Keratinocyte (primary cell): Measurements from ENCODE around the gene CERT1. TPM values are rescaled to one million over a fixed set of nuclear protein-coding genes. Genes with fewer than 3 reads are reported as not detected.

Experiments used
- DNase-seq: peaks from one replicate; pipeline ENCODE4 v3.0.0-alpha.2; 2011; ENCODE audit warnings: low read depth, missing footprints, low spot score
- FAIRE-seq: peaks from 2 replicates; lab custom pipeline; 2011; peaks lifted over from hg19 to GRCh38; lab: Jason Lieb, UNC
- H2AFZ ChIP-seq: 2 replicates; pipeline ENCODE4 v1.6.0; 2012; ENCODE audit warnings: low read length, control low read depth, inconsistent platforms; ENCODE audit not compliant: control insufficient read depth
- H3K27ac ChIP-seq: 2 replicates; pipeline ENCODE4 v1.5.1; 2011; ENCODE audit warnings: low read length; ENCODE audit not compliant: control insufficient read depth, insufficient read depth
- H3K27me3 ChIP-seq: 3 replicates; pipeline ENCODE4 v1.6.0; 2011; ENCODE audit warnings: low read length; ENCODE audit not compliant: control insufficient read depth, insufficient read depth; ENCODE audit errors: extremely low read depth
- H3K36me3 ChIP-seq, 2 experiments: 2 replicates in 1 of 2; 3 replicates in 1 of 2; pipeline ENCODE4 v1.5.1; 2011; ENCODE audit warnings: low read length in 2 of 2, mild to moderate bottlenecking in 1 of 2; ENCODE audit not compliant: control insufficient read depth in 2 of 2, insufficient read depth in 2 of 2; ENCODE audit errors: extremely low read depth in 1 of 2
- H3K4me1 ChIP-seq: 3 replicates; pipeline ENCODE4 v1.5.1; 2011; ENCODE audit warnings: low read length; ENCODE audit not compliant: control insufficient read depth, insufficient read depth; ENCODE audit errors: extremely low read depth
- H3K4me2 ChIP-seq: 3 replicates; pipeline ENCODE4 v1.6.0; 2011; ENCODE audit warnings: low read depth, low read length; ENCODE audit not compliant: control insufficient read depth, insufficient read depth; ENCODE audit errors: extremely low read depth
- H3K4me3 ChIP-seq, 3 experiments: fragments of 200-600 bp in 1 of 3; sonication (generic) in 1 of 3; 2 replicates in 2 of 3; 3 replicates in 1 of 3; pipeline ENCODE4 v1.5.1; 2011 to 2016; ENCODE audit warnings: low read length in 3 of 3, mild to moderate bottlenecking in 3 of 3, control low read depth in 2 of 3, inconsistent platforms in 1 of 3, low read depth in 1 of 3, mixed read lengths in 1 of 3, mixed run types in 1 of 3, moderate library complexity in 1 of 3; ENCODE audit not compliant: control insufficient read depth in 2 of 3, insufficient read depth in 2 of 3; ENCODE audit errors: extremely low read depth in 1 of 3
- H3K79me2 ChIP-seq: 2 replicates; pipeline ENCODE4 v1.6.0; 2012; ENCODE audit warnings: low read length; ENCODE audit not compliant: control insufficient read depth, insufficient read depth
- H3K9ac ChIP-seq: 3 replicates; pipeline ENCODE4 v1.6.0; 2011; ENCODE audit warnings: low read length; ENCODE audit not compliant: control insufficient read depth, insufficient read depth; ENCODE audit errors: extremely low read depth
- H3K9me1 ChIP-seq: 3 replicates; pipeline ENCODE4 v1.6.0; 2011; ENCODE audit warnings: low read length; ENCODE audit not compliant: control insufficient read depth, insufficient read depth; ENCODE audit errors: extremely low read depth
- H3K9me3 ChIP-seq: 2 replicates; pipeline ENCODE4 v1.5.1; 2012; ENCODE audit warnings: low read depth, low read length; ENCODE audit not compliant: control insufficient read depth
- H4K20me1 ChIP-seq: 3 replicates; pipeline ENCODE4 v1.6.0; 2011; ENCODE audit warnings: low read length; ENCODE audit not compliant: control insufficient read depth, insufficient read depth; ENCODE audit errors: extremely low read depth
- EZH2 ChIP-seq: IDR thresholded peaks from one replicate; pipeline ENCODE4 v1.6.1; 2012; ENCODE audit warnings: inconsistent platforms, mild to moderate bottlenecking, low read length, moderate library complexity
- dilution Hi-C: fragments of 300-500 bp; cut with MboI; formaldehyde crosslinking; loops from one replicate; pipeline ENCODE4 v1.7.0; 2020; ENCODE audit warnings: low sequenced_read_pairs; ENCODE audit not compliant: extremely low pct_ligation_motif_present
- polyA plus RNA-seq, 5 experiments: library from polyadenylated mRNA; depleted of rRNA in 3 of 5; stranded (reverse) in 3 of 5; stranded (forward) in 1 of 5; unstranded in 1 of 5; fragments of >200 nt; gene quantifications; 1 replicate in 1 of 5; 2 replicates in 3 of 5; 3 replicates in 1 of 5; pipeline versions ENCODE4 v1.2.1 to v1.2.3, GENCODE V29; 2011 to 2012; ENCODE audit warnings: missing spikeins in 2 of 5, low read depth in 1 of 5, low replicate concordance in 1 of 5
- TF ChIP-seq, protein P1 (sequence below), 3 experiments: IDR thresholded peaks in 1 of 3; conservative IDR thresholded peaks in 1 of 3; optimal IDR thresholded peaks in 1 of 3; 2 replicates in 2 of 3; 3 replicates in 1 of 3; pipeline versions ENCODE3 to v1.5.1; 2011; ENCODE audit warnings: low read length in 3 of 3, mild to moderate bottlenecking in 3 of 3, moderate library complexity in 2 of 3, control low read depth in 1 of 3, inconsistent platforms in 1 of 3; ENCODE audit not compliant: insufficient read depth in 2 of 3; ENCODE audit errors: extremely low read depth in 1 of 3

Gene CERT1
- polyA plus RNA-seq, 1 donor (not counting 4 experiments of a cell fraction or from before 2014, with no cell fraction given), result 20.8 TPM

DNA sequence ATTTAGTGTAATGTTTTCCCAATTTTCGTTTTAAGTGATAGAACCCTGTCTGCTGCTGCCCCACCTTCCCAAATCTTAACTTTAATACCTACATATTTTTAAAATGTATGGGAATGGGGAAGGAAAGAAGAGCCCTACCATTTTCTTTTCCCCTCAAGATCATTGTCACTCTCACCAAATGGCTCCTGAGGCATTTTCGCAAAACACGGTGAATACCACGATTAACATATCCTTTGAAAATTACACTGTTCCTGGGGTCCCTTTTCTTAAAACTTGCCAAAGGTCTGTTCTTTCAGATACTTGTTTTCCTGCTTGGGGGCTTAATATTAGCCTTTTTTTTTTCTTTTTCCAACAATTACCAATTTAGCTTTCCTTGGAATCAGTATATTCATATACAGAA is 36.1 kb downstream of the CERT1 start:
- Histone ChIP-seq H3K36me3 (no peaks in the 10 kb centered on the region), H3K27ac (no peak overlapping the region), H3K4me3 (no peak overlapping the region), H3K9me1 (no peaks in the 10 kb centered on the region), H3K4me2 (no peak overlapping the region), H3K4me1 (no peaks in the 10 kb centered on the region), H4K20me1 (peaks cover 3% of the 10 kb centered on the region), H3K9me3 (no peaks in the 10 kb centered on the region), H3K79me2 (peaks cover 24% of the 10 kb centered on the region), H3K9ac (no peak overlapping the region), H3K27me3 (no peaks in the 10 kb centered on the region), H2AFZ (no peak overlapping the region)
- dilution Hi-C loops, result loop anchor here (10.0 kb wide), 1 partner anchor 61 kb away; no protein-coding TSS in a partner anchor
- DNase-seq, result no peak
- TF ChIP-seq, protein P1, sequence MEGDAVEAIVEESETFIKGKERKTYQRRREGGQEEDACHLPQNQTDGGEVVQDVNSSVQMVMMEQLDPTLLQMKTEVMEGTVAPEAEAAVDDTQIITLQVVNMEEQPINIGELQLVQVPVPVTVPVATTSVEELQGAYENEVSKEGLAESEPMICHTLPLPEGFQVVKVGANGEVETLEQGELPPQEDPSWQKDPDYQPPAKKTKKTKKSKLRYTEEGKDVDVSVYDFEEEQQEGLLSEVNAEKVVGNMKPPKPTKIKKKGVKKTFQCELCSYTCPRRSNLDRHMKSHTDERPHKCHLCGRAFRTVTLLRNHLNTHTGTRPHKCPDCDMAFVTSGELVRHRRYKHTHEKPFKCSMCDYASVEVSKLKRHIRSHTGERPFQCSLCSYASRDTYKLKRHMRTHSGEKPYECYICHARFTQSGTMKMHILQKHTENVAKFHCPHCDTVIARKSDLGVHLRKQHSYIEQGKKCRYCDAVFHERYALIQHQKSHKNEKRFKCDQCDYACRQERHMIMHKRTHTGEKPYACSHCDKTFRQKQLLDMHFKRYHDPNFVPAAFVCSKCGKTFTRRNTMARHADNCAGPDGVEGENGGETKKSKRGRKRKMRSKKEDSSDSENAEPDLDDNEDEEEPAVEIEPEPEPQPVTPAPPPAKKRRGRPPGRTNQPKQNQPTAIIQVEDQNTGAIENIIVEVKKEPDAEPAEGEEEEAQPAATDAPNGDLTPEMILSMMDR (optimal IDR thresholded peaks at IDR 0.05 in 1 of 3, IDR thresholded peaks at IDR 0.05 in 1 of 3, conservative IDR thresholded peaks at IDR 0.05 in 1 of 3; ENCODE audit: extremely low read depth in 1 of 3, insufficient read depth in 2 of 3, low read length in 3 of 3), result no peak
- no peak for TF ChIP-seq EZH2
- FAIRE-seq, result no peak

DNA sequence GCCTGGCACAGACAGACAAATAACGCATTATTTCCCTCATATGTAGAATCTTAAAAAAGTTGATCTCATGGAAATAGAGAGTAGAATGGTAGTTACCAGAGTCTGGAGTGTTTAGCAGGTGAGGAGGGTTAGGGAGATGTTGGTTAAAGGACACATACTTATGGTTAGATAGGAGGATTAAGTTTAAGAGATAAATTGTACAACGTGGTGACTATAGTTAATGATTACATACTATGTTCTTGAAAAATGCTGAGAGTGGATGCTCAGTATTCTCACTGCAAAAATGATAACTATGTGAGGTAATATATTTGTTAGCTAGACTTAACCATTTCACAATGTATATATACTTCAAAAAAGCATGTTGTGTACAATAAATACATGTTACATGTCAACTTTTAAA is 38.0 kb downstream of the CERT1 start:
- DNase-seq, result no peak
- Histone ChIP-seq H3K4me3 (no peak overlapping the region), H3K27ac (no peak overlapping the region), H2AFZ (no peak overlapping the region), H3K79me2 (peaks cover 26% of the 10 kb centered on the region), H3K9me3 (no peaks in the 10 kb centered on the region), H3K36me3 (no peaks in the 10 kb centered on the region), H4K20me1 (peaks cover 3% of the 10 kb centered on the region), H3K27me3 (no peaks in the 10 kb centered on the region), H3K9ac (no peak overlapping the region), H3K9me1 (no peaks in the 10 kb centered on the region), H3K4me1 (no peaks in the 10 kb centered on the region), H3K4me2 (no peak overlapping the region)
- FAIRE-seq, result no peak
- TF ChIP-seq EZH2, result no peak
- dilution Hi-C loops, result loop anchor here (10.0 kb wide), 1 partner anchor 59 kb away; no protein-coding TSS in a partner anchor

DNA sequence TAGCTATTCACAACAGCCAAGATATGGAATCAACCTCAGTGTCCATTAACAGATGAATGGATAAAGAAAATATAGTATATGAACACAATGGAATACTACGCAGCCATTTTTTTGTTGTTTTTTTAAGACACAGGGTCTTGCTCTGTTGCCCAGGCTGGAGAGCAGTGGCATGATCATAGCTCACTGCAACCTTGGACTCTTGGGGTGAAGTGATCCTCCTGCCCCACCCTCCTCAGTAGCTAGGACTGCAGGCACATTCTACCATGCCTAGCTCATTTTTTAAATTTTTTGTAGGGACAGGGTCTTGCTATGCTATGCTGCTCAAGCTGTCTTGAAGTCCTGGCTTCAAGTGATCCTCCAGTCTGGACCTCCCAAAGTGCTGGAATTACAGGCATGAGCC is 38.5 kb downstream of the CERT1 start:
- Histone ChIP-seq H3K79me2 (peaks cover 30% of the 10 kb centered on the region), H3K27me3 (no peaks in the 10 kb centered on the region), H3K4me2 (no peak overlapping the region), H3K27ac (no peak overlapping the region), H3K4me1 (no peaks in the 10 kb centered on the region), H3K9ac (no peak overlapping the region), H3K36me3 (no peaks in the 10 kb centered on the region), H2AFZ (no peak overlapping the region), H3K9me1 (no peaks in the 10 kb centered on the region), H3K9me3 (no peaks in the 10 kb centered on the region), H4K20me1 (peaks cover 3% of the 10 kb centered on the region), H3K4me3 (no peak overlapping the region)
- TF ChIP-seq EZH2, result no peak
- TF ChIP-seq, protein P1 (optimal IDR thresholded peaks at IDR 0.05 in 1 of 3, IDR thresholded peaks at IDR 0.05 in 1 of 3, conservative IDR thresholded peaks at IDR 0.05 in 1 of 3; ENCODE audit: extremely low read depth in 1 of 3, insufficient read depth in 2 of 3, low read length in 3 of 3), result no peak
- DNase-seq (no peak), FAIRE-seq (no peak)
- dilution Hi-C loops, result loop anchor here (10.0 kb wide), 1 partner anchor 58 kb away; no protein-coding TSS in a partner anchor
